Measurements from ENCODE around the gene CRISPLD2.
A peak's percentile ranks its signal among the peaks of the same experiment; 100 is the strongest.

CRISPLD2 gene

GRCh38 chr16:84816485-84816884 is 3.3 kb upstream of the CRISPLD2 start:
- no peaks in the 10 kb centered on the region for H3K27me3 ChIP-seq (replicated peaks)
- no peaks in the 10 kb centered on the region for H3K36me3 ChIP-seq (replicated peaks)
- DNase-seq: no peak
- in situ Hi-C loops (cut with HindIII; ENCODE audit: low pct_ligation_motif_present, low sequenced_read_pairs): no loop called here
- no peak overlapping the region for H3K4me3 ChIP-seq (ENCODE audit: low read depth, low read length)
- no peak for TF ChIP-seq CTCF (IDR thresholded peaks at IDR 0.05; ENCODE audit: low read depth, low read length, missing control alignments)
- no peak overlapping the region for H3K27ac ChIP-seq

DNA sequence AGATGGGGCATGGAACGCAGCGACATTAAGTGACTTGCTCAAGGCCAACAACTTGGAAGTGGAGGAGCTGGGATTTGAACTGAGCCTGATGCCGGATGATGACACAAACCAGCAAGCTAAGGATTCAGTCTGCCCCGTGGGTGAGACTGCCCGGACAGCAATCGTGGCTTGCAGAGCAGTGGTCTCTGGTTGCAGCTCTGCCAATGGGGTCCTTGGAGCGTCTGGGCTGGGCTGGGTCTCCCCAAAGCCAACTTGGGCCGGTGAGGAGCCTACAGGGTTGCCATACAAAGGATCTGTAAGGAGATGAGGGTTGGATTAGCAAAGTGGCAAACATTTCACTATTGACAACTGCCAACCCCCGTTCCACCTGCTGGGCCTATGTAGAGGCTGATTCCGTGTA is 2.6 kb upstream of the CRISPLD2 start:
- Histone ChIP-seq H3K36me3 (replicated peaks) (no peaks in the 10 kb centered on the region), H3K4me3 (ENCODE audit: low read depth, low read length) (no peak overlapping the region), H3K27ac (no peak overlapping the region), H3K27me3 (replicated peaks) (no peaks in the 10 kb centered on the region)
- DNase-seq: no peak
- in situ Hi-C loops (cut with HindIII; ENCODE audit: low pct_ligation_motif_present, low sequenced_read_pairs): no loop called here
- TF ChIP-seq CTCF (IDR thresholded peaks at IDR 0.05; ENCODE audit: low read depth, low read length, missing control alignments): no peak

GRCh38 chr16:84817613-84818012 is 2.2 kb upstream of the CRISPLD2 start:
- H3K36me3 ChIP-seq (replicated peaks): no peaks in the 10 kb centered on the region
- in situ Hi-C loops (cut with HindIII; ENCODE audit: low pct_ligation_motif_present, low sequenced_read_pairs): no loop called here
- H3K27ac ChIP-seq: no peak overlapping the region
- TF ChIP-seq CTCF (IDR thresholded peaks at IDR 0.05; ENCODE audit: low read depth, low read length, missing control alignments): no peak
- H3K27me3 ChIP-seq (replicated peaks): no peaks in the 10 kb centered on the region
- DNase-seq: no peak
- H3K4me3 ChIP-seq (ENCODE audit: low read depth, low read length): no peak overlapping the region

DNA sequence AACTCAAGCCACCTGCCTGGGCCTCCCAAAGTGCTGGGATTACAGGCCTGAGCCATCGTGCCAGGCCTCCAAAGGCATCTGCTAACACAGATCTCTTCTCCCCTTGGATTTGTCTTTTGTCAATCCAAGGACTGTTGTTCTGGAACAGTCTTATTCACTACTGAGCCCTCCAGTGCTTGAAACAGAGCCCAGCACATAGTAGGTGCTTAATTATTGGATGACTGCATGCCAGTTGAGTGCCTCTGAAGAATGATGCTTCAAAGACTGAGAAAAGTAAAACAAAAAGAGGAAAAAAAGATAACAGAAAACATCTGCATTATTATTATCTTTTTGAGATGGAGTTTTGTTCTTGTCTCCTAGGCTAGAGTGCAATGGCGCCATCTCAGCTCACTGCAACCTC is 1.7 kb upstream of the CRISPLD2 start:
- TF ChIP-seq CTCF (IDR thresholded peaks at IDR 0.05; ENCODE audit: low read depth, low read length, missing control alignments): no peak
- in situ Hi-C loops (cut with HindIII; ENCODE audit: low pct_ligation_motif_present, low sequenced_read_pairs): no loop called here
- DNase-seq: no peak
- Histone ChIP-seq H3K36me3 (replicated peaks) (no peaks in the 10 kb centered on the region), H3K4me3 (ENCODE audit: low read depth, low read length) (no peak overlapping the region), H3K27me3 (replicated peaks) (no peaks in the 10 kb centered on the region), H3K27ac (no peak overlapping the region)

GRCh38 chr16:84818989-84819643 is 669 bp upstream of the CRISPLD2 start:
- in situ Hi-C loops (cut with HindIII; ENCODE audit: low pct_ligation_motif_present, low sequenced_read_pairs): no loop called here
- Histone ChIP-seq H3K4me3 (ENCODE audit: low read depth, low read length) (peak overlapping the region; percentile 37), H3K27ac (no peak overlapping the region), H3K36me3 (replicated peaks) (no peaks in the 10 kb centered on the region), H3K27me3 (replicated peaks) (no peaks in the 10 kb centered on the region)
- no peak for DNase-seq
- TF ChIP-seq CTCF (IDR thresholded peaks at IDR 0.05; ENCODE audit: low read depth, low read length, missing control alignments): no peak

GRCh38 chr16:84820305-84820684 is 510 bp downstream of the CRISPLD2 start:
- TF ChIP-seq CTCF (IDR thresholded peaks at IDR 0.05; ENCODE audit: low read depth, low read length, missing control alignments): no peak
- H3K4me3 ChIP-seq (ENCODE audit: low read depth, low read length): peak overlapping the region; percentile 63
- no peaks in the 10 kb centered on the region for H3K27me3 ChIP-seq (replicated peaks)
- no peaks in the 10 kb centered on the region for H3K36me3 ChIP-seq (replicated peaks)
- in situ Hi-C loops (cut with HindIII; ENCODE audit: low pct_ligation_motif_present, low sequenced_read_pairs): no loop called here
- peak overlapping the region; percentile 9 for H3K27ac ChIP-seq
- no peak for DNase-seq

Measured in brain microvascular endothelial cell (primary cell).